H1 (cell line): ENCODE results near the gene XRRA1. TPM values are rescaled to one million over a fixed set of nuclear protein-coding genes. Genes with fewer than 3 reads are reported as not detected.

Experiments
- CTCF ChIA-PET: fragments of 300-600 bp; sonication (Branson Sonifier 250); formaldehyde crosslinking; loops from one replicate; lab custom pipeline; 2021; ENCODE audit not compliant: partially characterized antibody; lab: Charles Lee
- POLR2A ChIA-PET: fragments of 300-600 bp; sonication (Branson Sonifier 250); formaldehyde crosslinking; loops from one replicate; lab custom pipeline; 2021; ENCODE audit warnings: inconsistent platforms; ENCODE audit not compliant: partially characterized antibody; lab: Charles Lee
- DNase-seq, 2 experiments: peaks; one replicate each; pipeline versions ENCODE4 v3.0.0 to v3.0.0-alpha.2; 2010 to 2022; ENCODE audit warnings: low spot score in 2 of 2, low read depth in 1 of 2, mixed read lengths in 1 of 2
- FAIRE-seq: peaks from 2 replicates; lab custom pipeline; 2011; peaks lifted over from hg19 to GRCh38; lab: Jason Lieb, UNC
- H2AFZ ChIP-seq: 2 replicates; pipeline ENCODE4 v1.8.1; 2012; ENCODE audit warnings: low read length, inconsistent platforms
- H2AK5ac ChIP-seq: 2 replicates; pipeline ENCODE4 v1.6.1; 2013; ENCODE audit warnings: low read depth, low read length
- H2BK120ac ChIP-seq: replicated peaks from 2 replicates; pipeline ENCODE3; 2013; ENCODE audit warnings: low read depth, low read length, inconsistent platforms
- H2BK12ac ChIP-seq: 2 replicates; pipeline ENCODE4 v1.6.1; 2013; ENCODE audit warnings: low read depth, low read length
- H2BK15ac ChIP-seq: 2 replicates; pipeline ENCODE4 v1.6.1; 2013; ENCODE audit warnings: low read length
- H2BK20ac ChIP-seq: 2 replicates; pipeline ENCODE4 v1.6.1; 2013; ENCODE audit warnings: low read length
- H2BK5ac ChIP-seq: 2 replicates; pipeline ENCODE4 v1.6.1; 2013; ENCODE audit warnings: low read depth, low read length
- H3K14ac ChIP-seq: 2 replicates; pipeline ENCODE4 v1.6.1; 2013; ENCODE audit warnings: inconsistent platforms; ENCODE audit not compliant: insufficient read length
- H3K18ac ChIP-seq: 2 replicates; pipeline ENCODE4 v1.6.1; 2013; ENCODE audit warnings: low read length; ENCODE audit errors: extremely low read depth
- H3K23ac ChIP-seq: 2 replicates; pipeline ENCODE4 v1.6.1; 2013; ENCODE audit warnings: inconsistent platforms; ENCODE audit not compliant: insufficient read length
- H3K23me2 ChIP-seq: 2 replicates; pipeline ENCODE4 v1.6.1; 2013; ENCODE audit warnings: low read depth, low read length
- H3K27ac ChIP-seq: 2 replicates; pipeline ENCODE4 v1.6.1; 2011; ENCODE audit warnings: low read depth, low read length, inconsistent platforms
- H3K27me3 ChIP-seq, 4 experiments: replicated peaks in 1 of 4; 1 replicate in 1 of 4; 2 replicates in 3 of 4; pipeline versions ENCODE4 v1.6.1 to v1.8.1; 2011 to 2013; ENCODE audit warnings: low read length in 3 of 4, mild to moderate bottlenecking in 3 of 4, inconsistent platforms in 2 of 4, mixed read lengths in 2 of 4, moderate library complexity in 1 of 4; ENCODE audit not compliant: control insufficient read depth in 3 of 4, insufficient read depth in 3 of 4; ENCODE audit errors: extremely low read depth in 1 of 4
- H3K36me3 ChIP-seq, 4 experiments: 2 replicates each; pipeline versions ENCODE4 v1.6.1 to v1.8.1; 2011 to 2013; ENCODE audit warnings: mild to moderate bottlenecking in 4 of 4, low read length in 3 of 4, moderate library complexity in 2 of 4, control low read depth in 1 of 4, inconsistent platforms in 1 of 4; ENCODE audit not compliant: insufficient read depth in 4 of 4, control insufficient read depth in 2 of 4
- H3K4ac ChIP-seq: replicated peaks from 2 replicates; pipeline ENCODE3; 2013; ENCODE audit warnings: low read length, low read depth, mixed read lengths, inconsistent platforms; ENCODE audit not compliant: insufficient read length
- H3K4me1 ChIP-seq, 4 experiments: replicated peaks in 1 of 4; 1 replicate in 1 of 4; 2 replicates in 3 of 4; pipeline versions ENCODE4 v1.6.1 to v1.8.1; 2011 to 2013; ENCODE audit warnings: low read length in 3 of 4, inconsistent platforms in 2 of 4, mixed read lengths in 1 of 4; ENCODE audit not compliant: insufficient read depth in 4 of 4, control insufficient read depth in 3 of 4
- H3K4me2 ChIP-seq, 2 experiments: 2 replicates each; pipeline versions ENCODE4 v1.6.1 to v1.8.1; 2011 to 2013; ENCODE audit warnings: low read depth in 2 of 2, low read length in 2 of 2, control low read depth in 1 of 2, inconsistent platforms in 1 of 2, mild to moderate bottlenecking in 1 of 2; ENCODE audit not compliant: insufficient read depth in 1 of 2
- H3K4me3 ChIP-seq, 4 experiments: fragments of 200-600, 300-600 bp in 1 of 4; sonication (generic), shearing (Covaris generic), sonication (Bioruptor Twin) in 1 of 4; 2 replicates each; pipeline versions ENCODE4 v1.5.1 to v1.8.1; 2011 to 2016; ENCODE audit warnings: low read length in 4 of 4, low read depth in 3 of 4, control low read depth in 2 of 4, inconsistent platforms in 2 of 4, mild to moderate bottlenecking in 2 of 4, mixed read lengths in 1 of 4, moderate library complexity in 1 of 4; ENCODE audit not compliant: insufficient read depth in 2 of 4; ENCODE audit errors: extremely low read depth in 1 of 4
- H3K56ac ChIP-seq: replicated peaks from 2 replicates; pipeline ENCODE3; 2013; ENCODE audit warnings: low read depth, mild to moderate bottlenecking, mixed read lengths, low read length, inconsistent platforms; ENCODE audit not compliant: insufficient read length
- H3K79me1 ChIP-seq: 2 replicates; pipeline ENCODE4 v1.6.1; 2013; ENCODE audit warnings: low read depth, low read length, control low read depth
- H3K79me2 ChIP-seq, 2 experiments: 2 replicates each; pipeline versions ENCODE4 v1.6.1 to v1.8.1; 2012 to 2013; ENCODE audit warnings: low read length in 2 of 2, mild to moderate bottlenecking in 2 of 2, inconsistent platforms in 1 of 2; ENCODE audit not compliant: insufficient read depth in 2 of 2, control insufficient read depth in 1 of 2
- H3K9ac ChIP-seq, 4 experiments: replicated peaks in 1 of 4; 1 replicate in 1 of 4; 2 replicates in 3 of 4; pipeline versions ENCODE4 v1.6.1 to v1.8.1; 2011 to 2013; ENCODE audit warnings: low read depth in 3 of 4, low read length in 3 of 4, control low read depth in 2 of 4, mild to moderate bottlenecking in 2 of 4, moderate library complexity in 2 of 4, inconsistent platforms in 1 of 4; ENCODE audit errors: extremely low read depth in 1 of 4
- H3K9me3 ChIP-seq, 2 experiments: 2 replicates each; pipeline versions ENCODE4 v1.6.1 to v1.8.1; 2012 to 2013; ENCODE audit warnings: mild to moderate bottlenecking in 2 of 2, moderate library complexity in 2 of 2, control low read depth in 1 of 2, inconsistent platforms in 1 of 2, low read depth in 1 of 2, low read length in 1 of 2, mixed read lengths in 1 of 2; ENCODE audit not compliant: insufficient read depth in 2 of 2
- H4K20me1 ChIP-seq, 2 experiments: replicated peaks in 1 of 2; 2 replicates each; pipeline versions ENCODE3 to v1.8.1; 2011 to 2013; ENCODE audit warnings: inconsistent platforms in 2 of 2, low read length in 2 of 2, mild to moderate bottlenecking in 1 of 2; ENCODE audit not compliant: insufficient read depth in 2 of 2, control insufficient read depth in 1 of 2
- H4K5ac ChIP-seq: 2 replicates; pipeline ENCODE4 v1.6.1; 2013; ENCODE audit warnings: low read length, low read depth, mixed read lengths, inconsistent platforms; ENCODE audit not compliant: insufficient read length
- H4K8ac ChIP-seq: 2 replicates; pipeline ENCODE4 v1.8.0; 2013; ENCODE audit warnings: mild to moderate bottlenecking, moderate library complexity, low read length, inconsistent platforms; ENCODE audit not compliant: insufficient read depth; ENCODE audit errors: extremely low read depth
- H4K91ac ChIP-seq: replicated peaks from 2 replicates; pipeline ENCODE3; 2013; ENCODE audit warnings: low read length, mixed read lengths, inconsistent platforms; ENCODE audit not compliant: insufficient read length
- BRCA1 ChIP-seq: IDR thresholded peaks from 2 replicates; pipeline ENCODE4 v1.6.1; 2012; ENCODE audit warnings: low read depth, low read length, improper control_type of control experiment
- CBX5 ChIP-seq: fragments of 300-800, 300-1000 bp; sonication (generic); IDR thresholded peaks from 2 replicates; pipeline ENCODE4 v1.7.1; 2016; ENCODE audit warnings: antibody characterized with exemption, low read length, low read depth
- CBX8 ChIP-seq: fragments of 300-800, 300-1000 bp; sonication (generic); IDR thresholded peaks from 2 replicates; pipeline ENCODE4 v1.7.1; 2016; ENCODE audit warnings: low read depth, low read length, borderline replicate concordance
- CREB1 ChIP-seq: IDR thresholded peaks from 2 replicates; pipeline ENCODE4 v1.6.1; 2012; ENCODE audit warnings: inconsistent platforms
- EGR1 ChIP-seq: IDR thresholded peaks from 2 replicates; pipeline ENCODE4 v1.6.1; 2011; ENCODE audit warnings: low read depth, low read length, borderline replicate concordance
- MAFK ChIP-seq: IDR thresholded peaks from 2 replicates; pipeline ENCODE4 v1.6.1; 2012; ENCODE audit warnings: low read depth, mild to moderate bottlenecking, improper control_type of control experiment, low read length
- NRF1 ChIP-seq: IDR thresholded peaks from 2 replicates; pipeline ENCODE4 v1.6.1; 2011; ENCODE audit warnings: mild to moderate bottlenecking, low read depth, low read length, improper control_type of control experiment
- POLR2A ChIP-seq, 2 experiments: IDR thresholded peaks; 1 replicate in 1 of 2; 2 replicates in 1 of 2; pipeline ENCODE4 v1.6.1; 2011; ENCODE audit warnings: low read depth in 2 of 2, low read length in 2 of 2, mild to moderate bottlenecking in 2 of 2; ENCODE audit errors: control extremely low read depth in 1 of 2
- RBBP5 ChIP-seq: IDR thresholded peaks from 2 replicates; pipeline ENCODE4 v1.7.1; 2012; ENCODE audit warnings: low read depth, mild to moderate bottlenecking, inconsistent platforms, low read length, moderate library complexity, borderline replicate concordance
- SIN3A ChIP-seq, 2 experiments: IDR thresholded peaks in 1 of 2; conservative IDR thresholded peaks in 1 of 2; 2 replicates each; pipeline ENCODE4 v1.6.1; 2011 to 2012; ENCODE audit warnings: low read length in 2 of 2, improper control_type of control experiment in 1 of 2, low read depth in 1 of 2, mild to moderate bottlenecking in 1 of 2
- TBP ChIP-seq: IDR thresholded peaks from 2 replicates; pipeline ENCODE4 v1.6.1; 2011; ENCODE audit warnings: low read depth, low read length, improper control_type of control experiment
- YY1 ChIP-seq: IDR thresholded peaks from 2 replicates; pipeline ENCODE4 v1.6.1; 2011; ENCODE audit warnings: low read depth, mild to moderate bottlenecking, low read length
- WGBS, 2 experiments: shearing (Covaris generic) in 1 of 2; methylation state at CpG; one replicate each; pipeline versions ENCODE4 v1.1.6 to v1.1.7; 2013 to 2015; ENCODE audit warnings: low lambda C conversion rate in 2 of 2, mixed read lengths in 2 of 2, inconsistent platforms in 1 of 2, low coverage in 1 of 2, missing lambda C conversion rate in 1 of 2; ENCODE audit not compliant: insufficient replicate concordance in 2 of 2, insufficient coverage in 1 of 2, insufficient read length in 1 of 2; ENCODE audit errors: extremely low coverage in 1 of 2, missing lambda C conversion rate in 1 of 2; 5-methylcytosine and 5-hydroxymethylcytosine counted together
- polyA plus RNA-seq, 7 experiments: library from polyadenylated mRNA; depleted of rRNA in 3 of 7; stranded (reverse) in 5 of 7; unstranded in 2 of 7; fragments of >200 nt in 5 of 7; fragments of 200-250 nt in 2 of 7; gene quantifications; 1 replicate in 5 of 7; 2 replicates in 1 of 7; 4 replicates in 1 of 7; pipeline versions ENCODE4 v1.2.1 to v1.2.3, GENCODE V29; 2011 to 2013; ENCODE audit warnings: missing spikeins in 2 of 7, mixed read lengths in 2 of 7
- total RNA-seq: library from RNA; stranded (reverse); fragmentation: NEBNext Ultra II Directional; extraction: Animal tissue kit (Norgen Biotek cat#: 25700); gene quantifications from 2 replicates; pipeline ENCODE4 v1.2.1, GENCODE V29; 2021

XRRA1 gene
- total and polyA plus RNA-seq, 2 of the 8 experiments (the other 6 are each of a cell fraction or from before 2014, with no cell fraction given), result 2.1 to 7.1 TPM

DNA sequence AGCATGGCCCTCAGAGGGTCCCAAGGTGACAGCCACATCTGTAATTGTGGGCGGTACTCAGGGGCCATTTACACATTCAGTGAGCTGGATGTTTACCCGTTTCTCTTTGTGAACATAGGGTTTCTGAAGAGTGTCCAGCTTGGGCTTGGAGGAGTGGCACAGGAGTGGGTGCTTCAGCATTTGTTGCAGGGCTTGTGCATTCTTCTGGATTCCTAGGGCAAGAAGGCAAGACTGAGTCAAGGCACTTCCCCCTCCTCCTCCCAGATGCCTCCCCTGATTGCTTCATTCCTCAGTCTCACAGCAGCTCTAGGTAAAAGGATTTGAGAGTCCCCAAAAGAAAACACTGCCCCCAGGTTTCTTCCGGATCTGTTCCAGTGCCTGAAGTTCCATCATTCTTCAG is 104.8 kb downstream of the XRRA1 start:
- no peaks in the 10 kb centered on the region for H3K79me1 ChIP-seq
- H2AK5ac ChIP-seq, result no peak overlapping the region
- peaks cover 0 to 7% (median 3%) of the 10 kb centered on the region in 4 experiments; a peak in 4 of 8 replicates for H3K36me3 ChIP-seq
- H3K79me2 ChIP-seq, result no peaks in the 10 kb centered on the region
- DNase-seq, result no peak
- FAIRE-seq, result no peak
- no peaks in the 10 kb centered on the region for H3K27me3 ChIP-seq
- no peak overlapping the region for H3K27ac ChIP-seq
- no peak overlapping the region for H2BK12ac ChIP-seq
- CTCF ChIA-PET, result interaction anchor here (1.3 kb wide), 1 partner anchor 27 kb away, joined by 3 read pairs; no protein-coding TSS in a partner anchor
- no peaks in the 10 kb centered on the region for H3K4me1 ChIP-seq
- no peak overlapping the region for H3K56ac ChIP-seq
- no peak overlapping the region for H2BK15ac ChIP-seq
- no peak overlapping the region for H3K4ac ChIP-seq
- 87% methylated on average over 3 of the region's 3 CpGs; no CpG with 5 or more reads in 1 of the 2 experiments for WGBS, 2 experiments
- no peak overlapping the region for H3K18ac ChIP-seq
- H3K4me3 ChIP-seq, result no peak overlapping the region
- H3K9me3 ChIP-seq, result no peaks in the 10 kb centered on the region
- no peak overlapping the region for H2AFZ ChIP-seq
- H3K14ac ChIP-seq, result no peak overlapping the region
- no peak overlapping the region for H3K9ac ChIP-seq
- H2BK120ac ChIP-seq, result no peak overlapping the region
- no peak overlapping the region for H3K23ac ChIP-seq
- H2BK5ac ChIP-seq, result no peak overlapping the region; the same call in 1 of the 2 replicates
- no peak overlapping the region for H3K4me2 ChIP-seq
- TF ChIP-seq EGR1 (no peak), POLR2A (IDR thresholded peaks at IDR 0.05; ENCODE audit: control extremely low read depth in 1 of 2, low read depth in 2 of 2, low read length in 2 of 2) (no peak), SIN3A (conservative IDR thresholded peaks at IDR 0.05 in 1 of 2, IDR thresholded peaks at IDR 0.05 in 1 of 2; ENCODE audit: low read depth in 1 of 2, low read length in 2 of 2) (no peak), CREB1 (no peak), BRCA1 (no peak), MAFK (no peak), NRF1 (no peak), TBP (no peak), CBX8 (no peak), CBX5 (no peak), RBBP5 (no peak), YY1 (no peak)
- H4K5ac ChIP-seq, result no peak overlapping the region
- no peak overlapping the region for H4K91ac ChIP-seq
- no peak overlapping the region for H2BK20ac ChIP-seq
- H4K20me1 ChIP-seq, result no peaks in the 10 kb centered on the region
- POLR2A ChIA-PET, result no interaction called here
- no peaks in the 10 kb centered on the region for H3K23me2 ChIP-seq
- H4K8ac ChIP-seq, result no peak overlapping the region
